GM13977 (cell line): ENCODE results near the gene DDA1.
A peak's percentile ranks its signal among the peaks of the same experiment; 100 is the strongest.

Experiments used
- DNase-seq: peaks from one replicate; pipeline ENCODE4 v3.0.0; 2012; ENCODE audit warnings: low spot score
- CTCF ChIP-seq: IDR thresholded peaks from 2 replicates; pipeline ENCODE4 v1.5.1; 2012; ENCODE audit warnings: mild to moderate bottlenecking, control low read depth; ENCODE audit not compliant: insufficient read depth; ENCODE audit errors: extremely low read depth, missing control alignments
- in situ Hi-C: fragments of 300-500 bp; cut with MboI; formaldehyde crosslinking; loops from one replicate; pipeline ENCODE4 v1.12.0; 2022; ENCODE audit warnings: low sequenced_read_pairs, low pct_unique_long_range_greater_than_20kb, mixed read lengths, inconsistent platforms; ENCODE audit not compliant: unreplicated experiment

DDA1 gene

DNA sequence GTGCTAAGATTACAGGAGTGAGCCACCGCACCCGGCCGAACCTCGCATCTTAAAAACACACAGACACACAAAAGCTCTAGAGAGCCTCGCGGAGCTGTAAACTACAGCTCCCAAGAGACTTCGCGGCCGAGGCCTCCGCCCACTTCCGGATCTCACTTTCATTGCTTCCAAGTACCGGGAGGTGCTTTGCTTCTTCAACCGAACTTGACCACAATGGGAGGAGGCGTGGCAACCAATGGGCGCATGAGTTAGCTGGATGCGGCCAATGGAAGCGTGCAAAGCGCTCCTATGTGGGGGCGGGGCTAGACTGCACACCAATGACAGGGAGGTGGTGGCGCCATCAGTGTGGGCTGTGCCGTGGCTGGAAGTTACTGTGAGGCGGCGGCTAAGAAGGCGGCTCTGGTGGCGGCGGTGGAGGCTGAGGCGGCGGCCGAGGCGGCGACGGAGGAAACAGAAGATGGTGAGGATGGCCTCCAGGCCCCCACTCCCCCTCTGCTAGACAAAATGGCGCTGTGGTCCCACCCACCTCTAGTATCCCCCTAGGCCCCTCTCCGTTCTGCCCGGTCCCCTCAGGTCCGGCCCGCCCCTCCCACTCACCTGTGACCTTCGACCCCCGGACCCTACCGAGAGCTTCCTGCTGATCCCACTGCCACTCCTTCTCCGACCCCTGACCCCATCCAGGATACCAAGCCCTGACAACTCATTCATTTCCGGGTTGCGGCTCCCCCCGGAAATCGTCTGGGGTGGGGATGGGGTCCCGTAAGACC, at the start of gene DDA1:
TSS of gene DDA1 (plus strand) at position 366 of the 767 bp plus-strand sequence. CDS start at position 458, 92 bp downstream.
- TF ChIP-seq CTCF = no peak
- in situ Hi-C loops = no loop called here
- peak; percentile 98 for DNase-seq

- in situ Hi-C loops = no loop called here
- TF ChIP-seq CTCF = no peak
- DNase-seq = no peak
Measured at GRCh38 chr19:17259934-17260333, 49.4 kb upstream of the DDA1 start.

DNA sequence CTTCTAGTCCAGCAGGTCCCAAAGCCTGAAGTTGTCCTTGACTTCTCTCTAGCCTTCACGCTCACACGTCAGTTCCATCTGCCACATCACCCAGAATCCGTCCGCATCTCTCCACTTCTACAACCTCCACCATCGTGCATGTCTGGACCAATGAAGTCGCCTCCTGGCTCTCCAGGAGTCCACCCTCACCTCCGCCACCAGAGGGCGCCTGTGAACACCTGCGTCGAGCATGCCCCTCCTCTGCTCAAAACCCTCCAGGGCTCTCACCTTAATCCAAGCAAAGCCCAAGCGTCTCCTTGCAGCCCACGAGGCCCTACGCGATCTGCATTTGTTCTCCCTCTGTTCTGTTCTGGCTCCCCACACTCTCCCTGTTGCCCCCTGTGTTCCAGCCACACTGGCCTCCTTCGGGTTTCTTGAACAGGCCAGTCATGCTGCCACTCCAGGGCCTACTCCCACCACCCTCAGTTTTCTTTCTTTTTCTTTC, 48.5 kb upstream of the DDA1 start:
- peak; percentile 95 for DNase-seq
- TF ChIP-seq CTCF = peak; percentile 97
- in situ Hi-C loops = no loop called here

- no peak for TF ChIP-seq CTCF
- no peak for DNase-seq
- in situ Hi-C loops = no loop called here
Measured at GRCh38 chr19:17262557-17262956, 46.8 kb upstream of the DDA1 start.

DNA sequence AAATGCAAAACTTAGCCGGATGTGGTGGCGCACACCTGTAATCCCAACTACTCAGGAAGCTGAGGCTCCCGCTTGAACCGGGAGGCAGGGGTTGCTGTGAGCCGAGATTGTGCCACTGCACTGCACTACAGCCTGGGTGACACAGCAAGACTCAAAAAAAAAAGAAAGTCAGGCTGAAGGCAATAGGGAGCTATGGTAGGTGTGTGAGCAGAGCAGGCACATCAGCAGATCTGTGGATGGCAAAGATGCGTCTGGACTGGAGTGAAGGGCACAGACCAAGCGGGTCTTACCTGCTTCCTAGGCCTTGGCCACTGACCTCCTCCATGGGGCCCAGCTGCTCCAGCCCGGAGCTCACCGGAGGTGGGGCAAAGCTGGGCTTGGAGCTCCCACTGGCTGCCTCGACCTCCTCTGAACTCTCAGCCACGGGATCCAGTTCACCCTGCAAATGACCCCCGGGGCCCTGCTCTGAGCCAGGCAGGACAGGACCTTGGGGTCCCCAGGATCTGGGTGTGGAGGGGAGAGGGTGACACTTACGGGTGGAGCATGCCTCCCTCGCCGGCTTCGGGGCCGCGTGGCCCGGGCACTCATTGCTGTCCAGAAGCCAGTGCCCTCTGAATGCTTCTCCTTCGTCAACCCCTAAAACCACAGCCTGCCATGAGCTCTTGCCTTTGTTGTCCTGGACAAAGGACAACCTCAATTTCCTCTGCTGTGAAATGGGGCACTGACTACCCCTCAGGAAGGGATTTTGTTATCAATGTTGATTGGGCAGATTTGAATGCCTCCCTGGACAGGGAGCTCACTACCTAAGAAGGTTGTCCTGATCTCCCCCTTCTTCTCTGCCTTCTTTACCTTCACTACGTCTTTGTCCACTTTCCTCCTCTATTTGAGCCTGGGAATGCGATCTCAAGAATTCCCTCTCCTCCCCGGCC, 45.4 kb upstream of the DDA1 start:
- no peak for TF ChIP-seq CTCF
- no peak for DNase-seq
- in situ Hi-C loops = no loop called here

DNA sequence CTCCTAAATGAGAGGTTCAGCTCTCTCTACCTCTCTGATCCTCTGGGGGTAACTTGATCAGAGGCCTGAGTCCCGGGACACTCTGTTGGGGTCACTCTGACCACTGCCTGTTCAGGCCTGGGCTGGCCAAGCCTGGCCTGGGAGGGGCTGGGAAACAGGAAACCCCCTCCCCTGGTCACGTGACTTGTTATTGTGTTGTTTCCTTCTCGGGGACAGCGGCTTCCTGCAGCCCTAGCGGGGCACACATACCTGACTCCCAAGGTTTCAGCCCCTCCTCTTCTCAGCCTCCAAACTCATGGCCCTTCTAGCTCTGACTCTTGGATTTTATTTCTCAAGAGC, 44.8 kb upstream of the DDA1 start, which contains the start of gene USHBP1:
TSS of gene USHBP1 (minus strand) at position 105 of the 339 bp plus-strand sequence. CDS start 446 bp downstream, outside the sequence.
- in situ Hi-C loops = no loop called here
- no peak for DNase-seq
- no peak for TF ChIP-seq CTCF
